Stomach (tissue), 9 donors: ENCODE measurements around the gene TBX3. TPM values are rescaled to one million over a fixed set of nuclear protein-coding genes. Genes with fewer than 3 reads are reported as not detected.

Experiments used
- DNase-seq, 2 donors: peaks; one replicate each; pipeline versions ENCODE4 v3.0.0 to v3.0.0-alpha.2; 2013 to 2019
- H3K27ac ChIP-seq, 5 donors: fragments of 200-600 bp in 4 of 5; sonication (generic) in 4 of 5; one replicate each; pipeline ENCODE4 v1.5.1; 2013 to 2019; ENCODE audit warnings: mild to moderate bottlenecking in 1 of 5, moderate library complexity in 1 of 5
- H3K27me3 ChIP-seq, 3 donors: fragments of 200-600 bp; sonication (generic); one replicate each; pipeline ENCODE4 v1.5.1; 2017 to 2019; ENCODE audit warnings: mixed run types in 1 of 3
- H3K36me3 ChIP-seq, 4 donors: fragments of 200-600 bp; sonication (generic); 1 replicate in 3 of 4; 2 replicates in 1 of 4; pipeline ENCODE4 v1.5.1; 2016 to 2019
- H3K4me1 ChIP-seq, 4 donors: fragments of 200-600 bp; sonication (generic); one replicate each; pipeline ENCODE4 v1.5.1; 2016 to 2019
- H3K4me3 ChIP-seq, 4 donors: fragments of 200-600 bp; sonication (generic) in 3 of 4; one replicate each; pipeline ENCODE4 v1.5.1; 2016 to 2019; ENCODE audit warnings: mild to moderate bottlenecking in 1 of 4
- H3K9me3 ChIP-seq, 4 donors: fragments of 200-600 bp; sonication (generic); one replicate each; pipeline ENCODE4 v1.5.1; 2016 to 2019
- EP300 ChIP-seq: sonication (generic); formaldehyde crosslinking; IDR thresholded peaks from one replicate; pipeline ENCODE4 v1.6.1; 2017; ENCODE audit warnings: antibody characterized with exemption
- POLR2A ChIP-seq, 4 donors: fragments of 450-650 bp; IDR thresholded peaks; one replicate each; pipeline ENCODE4 v1.6.1; 2016; ENCODE audit warnings: antibody characterized with exemption in 4 of 4, control low read depth in 2 of 4, mild to moderate bottlenecking in 1 of 4, moderate library complexity in 1 of 4
- POLR2AphosphoS5 ChIP-seq, 3 donors: sonication (generic); formaldehyde crosslinking; IDR thresholded peaks; one replicate each; pipeline ENCODE4 v1.6.1; 2016; ENCODE audit warnings: antibody characterized with exemption in 3 of 3
- WGBS, 5 donors: extraction: QIAGEN DNeasy Blood & Tissue Kit in 3 of 5; methylation state at CpG; one replicate each; pipeline versions ENCODE4 v1.1.5 to v1.1.7; 2013 to 2018; 5-methylcytosine and 5-hydroxymethylcytosine counted together
- intact Hi-C: fragments of 100-400 bp; cut with DNase I; formaldehyde crosslinking; loops from one replicate; pipeline ENCODE4 v1.15.1; 2023; ENCODE audit warnings: low total_unique reads
- polyA plus RNA-seq, 3 donors: library from polyadenylated mRNA; stranded (reverse); fragments of 200-250 nt; gene quantifications; one replicate each; pipeline ENCODE4 v1.2.3, GENCODE V29; 2013
- total RNA-seq, 5 donors: library from RNA; depleted of rRNA; stranded (reverse); fragments of >200 nt; gene quantifications; one replicate each; pipeline versions ENCODE4 v1.1.0 to v1.2.3, GENCODE V29; 2014 to 2016
- TF ChIP-seq, protein P1 (sequence below), 7 experiments: fragments of 450-650 bp in 4 of 7; fragments of 200-600 bp in 3 of 7; sonication (generic) in 3 of 7; IDR thresholded peaks; one replicate each; pipeline ENCODE4 v1.5.1; 2016 to 2019; ENCODE audit warnings: antibody characterized with exemption in 7 of 7, control low read depth in 2 of 7, mild to moderate bottlenecking in 1 of 7
- donor health status: healthy with polysubstance abuse.
- donor health status: Bipolar disorder and iron deficiency.
- donor health status: healthy.

Gene TBX3
- total and polyA plus RNA-seq, 8 donors, result 2.5 to 12.7 (median 5.7) TPM; not detected in 1

DNA sequence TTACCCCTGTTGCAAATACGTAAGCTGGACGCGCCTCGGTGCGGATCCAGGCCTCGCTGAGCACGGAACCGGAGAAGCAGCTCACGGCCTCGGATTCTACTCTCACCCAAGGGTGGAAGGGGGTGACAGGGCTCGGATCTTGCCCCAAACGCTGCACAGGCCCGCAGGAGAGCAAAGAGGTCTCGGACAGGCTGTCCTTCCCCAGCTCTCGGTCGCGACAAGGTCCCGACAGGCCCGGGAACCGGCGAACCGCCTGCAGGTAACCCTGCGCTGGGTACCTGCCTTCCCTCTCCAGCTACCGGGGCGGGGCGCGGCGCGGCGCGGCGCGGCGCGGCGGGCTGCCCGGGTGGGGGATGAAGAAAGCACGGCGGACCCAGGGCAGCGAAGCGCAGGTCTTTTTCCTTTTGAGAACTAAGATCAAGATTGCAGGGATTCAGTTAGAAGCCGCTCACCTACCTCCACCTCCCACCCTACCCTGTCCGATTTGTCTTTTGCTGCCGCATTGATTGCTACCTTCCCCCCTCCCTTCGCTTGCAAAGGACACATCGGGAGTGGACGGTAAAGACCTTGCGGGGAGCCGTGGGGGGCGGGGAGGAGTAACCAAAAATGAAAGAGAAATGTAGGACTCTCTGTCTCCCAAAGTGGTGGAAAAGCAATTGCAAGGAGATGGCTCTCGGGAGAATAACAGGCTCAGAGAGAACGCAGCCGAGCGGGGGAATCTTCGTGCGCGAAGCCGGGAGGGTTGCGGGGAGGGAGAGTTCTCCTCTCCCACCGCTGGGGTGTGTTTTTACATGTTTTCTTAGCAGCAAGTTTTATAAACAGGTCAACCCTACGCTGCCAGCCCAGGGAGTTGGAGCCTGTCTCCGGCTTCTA is 8.4 kb upstream of the TBX3 start:
- no peak overlapping the region for H3K27ac ChIP-seq

GRCh38 chr12:114691763-114692185 is 7.8 kb upstream of the TBX3 start:
- Histone ChIP-seq H3K27ac (no peak overlapping the region), H3K9me3 (peaks cover 0 to 2% (median 0%) of the 10 kb centered on the region in 4 donors), H3K36me3 (no peaks in the 10 kb centered on the region), H3K27me3 (peaks cover 10 to 100% (median 96%) of the 10 kb centered on the region in 3 donors), H3K4me1 (peaks cover 11 to 32% (median 24%) of the 10 kb centered on the region in 4 donors), H3K4me3 (peak overlapping the region in 2 of 4 donors; percentile 34 to 43)
- no peak for DNase-seq
- no peak for TF ChIP-seq EP300
- WGBS, 5 donors, result 21 to 55% (median 36%) methylated on average over 18 of the region's 18 CpGs
- intact Hi-C loops, result no loop called here

More for the DNA sequence above, 8.4 kb upstream of the TBX3 start:
- peak in 1 of 2 donors; percentile 54 for DNase-seq
- TF ChIP-seq, protein P1, sequence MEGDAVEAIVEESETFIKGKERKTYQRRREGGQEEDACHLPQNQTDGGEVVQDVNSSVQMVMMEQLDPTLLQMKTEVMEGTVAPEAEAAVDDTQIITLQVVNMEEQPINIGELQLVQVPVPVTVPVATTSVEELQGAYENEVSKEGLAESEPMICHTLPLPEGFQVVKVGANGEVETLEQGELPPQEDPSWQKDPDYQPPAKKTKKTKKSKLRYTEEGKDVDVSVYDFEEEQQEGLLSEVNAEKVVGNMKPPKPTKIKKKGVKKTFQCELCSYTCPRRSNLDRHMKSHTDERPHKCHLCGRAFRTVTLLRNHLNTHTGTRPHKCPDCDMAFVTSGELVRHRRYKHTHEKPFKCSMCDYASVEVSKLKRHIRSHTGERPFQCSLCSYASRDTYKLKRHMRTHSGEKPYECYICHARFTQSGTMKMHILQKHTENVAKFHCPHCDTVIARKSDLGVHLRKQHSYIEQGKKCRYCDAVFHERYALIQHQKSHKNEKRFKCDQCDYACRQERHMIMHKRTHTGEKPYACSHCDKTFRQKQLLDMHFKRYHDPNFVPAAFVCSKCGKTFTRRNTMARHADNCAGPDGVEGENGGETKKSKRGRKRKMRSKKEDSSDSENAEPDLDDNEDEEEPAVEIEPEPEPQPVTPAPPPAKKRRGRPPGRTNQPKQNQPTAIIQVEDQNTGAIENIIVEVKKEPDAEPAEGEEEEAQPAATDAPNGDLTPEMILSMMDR (IDR thresholded peaks at IDR 0.05), result no peak
- TF ChIP-seq EP300 (no peak), POLR2A (IDR thresholded peaks at IDR 0.05) (no peak), POLR2AphosphoS5 (IDR thresholded peaks at IDR 0.05) (no peak)
- intact Hi-C loops, result no loop called here
- Histone ChIP-seq H3K36me3 (no peaks in the 10 kb centered on the region), H3K27me3 (peaks cover 16 to 100% (median 96%) of the 10 kb centered on the region in 3 donors), H3K4me1 (peaks cover 7 to 27% (median 20%) of the 10 kb centered on the region in 4 donors), H3K4me3 (peak overlapping the region; percentile 32 to 43 (median 34)), H3K9me3 (peaks cover 0 to 9% (median 0%) of the 10 kb centered on the region in 4 donors)
- 8 to 10% (median 8%) methylated on average over 33 to 62 of the region's 62 CpGs for WGBS, 5 donors

GRCh38 chr12:114691196-114691595 is 7.2 kb upstream of the TBX3 start:
- Histone ChIP-seq H3K4me3 (no peak overlapping the region), H3K36me3 (no peaks in the 10 kb centered on the region), H3K9me3 (no peaks in the 10 kb centered on the region), H3K27me3 (peaks cover 4 to 100% (median 96%) of the 10 kb centered on the region in 3 donors), H3K4me1 (peaks cover 11 to 34% (median 26%) of the 10 kb centered on the region in 4 donors), H3K27ac (no peak overlapping the region)
- 37 to 70% (median 54%) methylated on average over 6 of the region's 6 CpGs for WGBS, 5 donors
- intact Hi-C loops, result no loop called here
- TF ChIP-seq EP300, result no peak
- no peak for TF ChIP-seq POLR2AphosphoS5 (IDR thresholded peaks at IDR 0.05)
- TF ChIP-seq, protein P1 (IDR thresholded peaks at IDR 0.05), result no peak
- TF ChIP-seq POLR2A (IDR thresholded peaks at IDR 0.05), result no peak
- DNase-seq, result no peak

GRCh38 chr12:114690267-114691135 is 6.5 kb upstream of the TBX3 start:
- H3K27ac ChIP-seq, result no peak overlapping the region
- H3K4me3 ChIP-seq, result no peak overlapping the region
- WGBS, 5 donors, result 32 to 59% (median 46%) methylated on average over 8 of the region's 8 CpGs

More at GRCh38 chr12:114690267-114691135, 6.5 kb upstream of the TBX3 start:
- intact Hi-C loops, result no loop called here
- H3K36me3 ChIP-seq, result no peaks in the 10 kb centered on the region
- DNase-seq, result no peak
- H3K9me3 ChIP-seq, result no peaks in the 10 kb centered on the region
- H3K4me1 ChIP-seq, result peaks cover 11 to 36% (median 28%) of the 10 kb centered on the region in 4 donors
- TF ChIP-seq POLR2A (IDR thresholded peaks at IDR 0.05) (no peak), POLR2AphosphoS5 (IDR thresholded peaks at IDR 0.05) (no peak), EP300 (no peak)
- TF ChIP-seq, protein P1 (IDR thresholded peaks at IDR 0.05), result no peak
- H3K27me3 ChIP-seq, result peaks cover 4 to 100% (median 96%) of the 10 kb centered on the region in 3 donors
